ENCODE data around the gene TMEM178B. TPM values are rescaled to one million over a fixed set of nuclear protein-coding genes. Genes with fewer than 3 reads are reported as not detected.

Gene TMEM178B
- total and polyA plus RNA-seq, 8 donors, result 0.42 to 3.0 (median 2.1) TPM

DNA sequence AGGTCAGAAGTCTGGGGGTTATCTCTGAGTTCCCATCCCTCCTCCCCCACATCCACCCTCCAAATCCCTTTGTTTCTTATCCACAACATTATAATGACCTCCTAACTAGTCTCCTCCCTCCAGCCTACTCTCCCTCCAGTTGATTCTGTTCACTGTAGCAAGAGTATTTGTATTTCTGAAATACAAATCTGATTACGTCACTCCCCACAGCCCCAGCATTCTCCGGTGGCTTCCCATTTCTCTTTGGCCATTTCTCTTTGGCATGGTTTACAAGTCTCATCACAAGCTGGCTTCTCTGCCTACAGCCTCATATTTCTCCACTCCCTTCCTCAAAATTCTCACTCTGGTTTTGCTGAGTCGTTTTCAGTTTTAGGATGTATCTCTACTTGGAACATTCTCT is 34.5 kb upstream of the TMEM178B start:
- intact Hi-C loops (cut with DNase I), result no loop called here
- ATAC-seq (no peak), DNase-seq (no peak), FAIRE-seq (no peak)
- no peaks in the 10 kb centered on the region for H3K4me1 ChIP-seq
- no peaks in the 10 kb centered on the region for H3K36me3 ChIP-seq
- H3K4me3 ChIP-seq, result no peak overlapping the region
- TF ChIP-seq, protein P1, sequence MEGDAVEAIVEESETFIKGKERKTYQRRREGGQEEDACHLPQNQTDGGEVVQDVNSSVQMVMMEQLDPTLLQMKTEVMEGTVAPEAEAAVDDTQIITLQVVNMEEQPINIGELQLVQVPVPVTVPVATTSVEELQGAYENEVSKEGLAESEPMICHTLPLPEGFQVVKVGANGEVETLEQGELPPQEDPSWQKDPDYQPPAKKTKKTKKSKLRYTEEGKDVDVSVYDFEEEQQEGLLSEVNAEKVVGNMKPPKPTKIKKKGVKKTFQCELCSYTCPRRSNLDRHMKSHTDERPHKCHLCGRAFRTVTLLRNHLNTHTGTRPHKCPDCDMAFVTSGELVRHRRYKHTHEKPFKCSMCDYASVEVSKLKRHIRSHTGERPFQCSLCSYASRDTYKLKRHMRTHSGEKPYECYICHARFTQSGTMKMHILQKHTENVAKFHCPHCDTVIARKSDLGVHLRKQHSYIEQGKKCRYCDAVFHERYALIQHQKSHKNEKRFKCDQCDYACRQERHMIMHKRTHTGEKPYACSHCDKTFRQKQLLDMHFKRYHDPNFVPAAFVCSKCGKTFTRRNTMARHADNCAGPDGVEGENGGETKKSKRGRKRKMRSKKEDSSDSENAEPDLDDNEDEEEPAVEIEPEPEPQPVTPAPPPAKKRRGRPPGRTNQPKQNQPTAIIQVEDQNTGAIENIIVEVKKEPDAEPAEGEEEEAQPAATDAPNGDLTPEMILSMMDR (IDR thresholded peaks at IDR 0.05), result no peak
- WGBS, 2 donors, result 49 to 56% methylated on average over 3 of the region's 3 CpGs
- H3K9me3 ChIP-seq, result no peaks in the 10 kb centered on the region
- H3K27me3 ChIP-seq, result no peaks in the 10 kb centered on the region
- no peak overlapping the region for H3K27ac ChIP-seq

GRCh38 chr7:141042222-141043193 is 31.4 kb upstream of the TMEM178B start:
- FAIRE-seq (no peak), DNase-seq (no peak), ATAC-seq (no peak)
- no peaks in the 10 kb centered on the region for H3K9me3 ChIP-seq
- TF ChIP-seq, protein P1 (IDR thresholded peaks at IDR 0.05), result no peak
- no peak overlapping the region for H3K27ac ChIP-seq
- intact Hi-C loops (cut with DNase I), result no loop called here
- no peaks in the 10 kb centered on the region for H3K27me3 ChIP-seq
- no peaks in the 10 kb centered on the region for H3K36me3 ChIP-seq
- no peaks in the 10 kb centered on the region for H3K4me1 ChIP-seq
- WGBS, 2 donors, result 74 to 83% methylated on average over 14 of the region's 14 CpGs
- no peak overlapping the region for H3K4me3 ChIP-seq

- TF ChIP-seq, protein P1 (IDR thresholded peaks at IDR 0.05), result no peak
- no peak overlapping the region for H3K4me3 ChIP-seq
- FAIRE-seq, result no peak
- H3K27ac ChIP-seq, result no peak overlapping the region
- no peak for DNase-seq
- no peaks in the 10 kb centered on the region for H3K27me3 ChIP-seq
- no peak for ATAC-seq
- no peaks in the 10 kb centered on the region for H3K36me3 ChIP-seq
- 63 to 67% methylated on average over 4 of the region's 4 CpGs for WGBS, 2 donors
- no peaks in the 10 kb centered on the region for H3K9me3 ChIP-seq
- intact Hi-C loops (cut with DNase I), result no loop called here
- H3K4me1 ChIP-seq, result no peaks in the 10 kb centered on the region
Observed at GRCh38 chr7:141043616-141044015, 30.2 kb upstream of the TMEM178B start.

DNA sequence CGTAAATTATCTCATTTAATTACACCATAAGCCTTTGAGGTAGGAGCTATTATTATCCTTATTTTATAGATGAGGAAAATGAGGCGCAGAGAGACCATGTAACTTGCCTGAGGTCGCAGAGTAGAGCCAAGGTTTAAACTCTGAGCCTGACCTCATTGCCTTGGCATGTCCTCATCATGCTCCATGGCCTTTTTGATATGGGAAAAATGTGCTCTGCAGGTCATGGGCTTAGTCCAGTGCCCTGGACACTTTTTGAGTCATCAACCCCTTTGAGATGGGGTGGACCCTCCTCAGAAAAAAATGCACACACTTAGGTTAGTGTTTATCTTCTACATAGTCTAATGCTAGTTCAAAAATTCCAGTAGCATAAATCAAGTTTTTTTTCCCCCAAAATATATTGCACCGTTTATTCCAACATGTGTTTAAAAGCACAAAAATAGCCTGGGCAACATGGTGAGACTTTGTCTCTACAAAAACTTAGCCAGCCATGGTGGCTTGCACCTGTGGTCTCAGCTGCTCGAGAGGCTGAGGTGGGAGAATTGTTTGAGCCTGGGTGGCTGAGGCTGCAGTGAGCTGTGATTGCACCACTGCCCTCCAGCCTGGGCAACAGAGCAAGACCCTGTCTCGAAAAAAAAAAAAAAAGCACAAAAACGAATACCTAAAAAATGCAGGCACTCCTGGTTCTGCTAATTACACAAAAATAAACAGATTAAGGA is 28.6 kb upstream of the TMEM178B start:
- FAIRE-seq, result no peak
- H3K27me3 ChIP-seq, result no peaks in the 10 kb centered on the region
- ATAC-seq, result no peak
- no peaks in the 10 kb centered on the region for H3K36me3 ChIP-seq
- H3K4me1 ChIP-seq, result no peaks in the 10 kb centered on the region
- TF ChIP-seq, protein P1 (IDR thresholded peaks at IDR 0.05), result no peak
- intact Hi-C loops (cut with DNase I), result no loop called here
- H3K9me3 ChIP-seq, result no peaks in the 10 kb centered on the region
- DNase-seq, result no peak
- H3K4me3 ChIP-seq, result no peak overlapping the region
- WGBS, 2 donors, result 34 to 46% methylated on average over 7 of the region's 7 CpGs
- H3K27ac ChIP-seq, result no peak overlapping the region
